H1 (cell line): ENCODE results near the gene PLGRKT. TPM values are rescaled to one million over a fixed set of nuclear protein-coding genes. Genes with fewer than 3 reads are reported as not detected.
"Not testable (repeated sequence)": the region's sequence is repeated elsewhere in the genome, so short reads cannot be mapped to it uniquely, and the experiment has no call there.

ENCODE experiments used
- CTCF ChIA-PET: fragments of 300-600 bp; sonication (Branson Sonifier 250); formaldehyde crosslinking; loops from one replicate; lab custom pipeline; 2021; ENCODE audit not compliant: partially characterized antibody; lab: Charles Lee
- POLR2A ChIA-PET: fragments of 300-600 bp; sonication (Branson Sonifier 250); formaldehyde crosslinking; loops from one replicate; lab custom pipeline; 2021; ENCODE audit warnings: inconsistent platforms; ENCODE audit not compliant: partially characterized antibody; lab: Charles Lee
- DNase-seq, 2 experiments: peaks; one replicate each; pipeline versions ENCODE4 v3.0.0 to v3.0.0-alpha.2; 2010 to 2022; ENCODE audit warnings: low spot score in 2 of 2, low read depth in 1 of 2, mixed read lengths in 1 of 2
- FAIRE-seq: peaks from 2 replicates; lab custom pipeline; 2011; peaks lifted over from hg19 to GRCh38; lab: Jason Lieb, UNC
- H2AFZ ChIP-seq: 2 replicates; pipeline ENCODE4 v1.8.1; 2012; ENCODE audit warnings: low read length, inconsistent platforms
- H2AK5ac ChIP-seq: 2 replicates; pipeline ENCODE4 v1.6.1; 2013; ENCODE audit warnings: low read depth, low read length
- H2BK120ac ChIP-seq: replicated peaks from 2 replicates; pipeline ENCODE3; 2013; ENCODE audit warnings: low read depth, low read length, inconsistent platforms
- H2BK12ac ChIP-seq: 2 replicates; pipeline ENCODE4 v1.6.1; 2013; ENCODE audit warnings: low read depth, low read length
- H2BK15ac ChIP-seq: 2 replicates; pipeline ENCODE4 v1.6.1; 2013; ENCODE audit warnings: low read length
- H2BK20ac ChIP-seq: 2 replicates; pipeline ENCODE4 v1.6.1; 2013; ENCODE audit warnings: low read length
- H2BK5ac ChIP-seq: 2 replicates; pipeline ENCODE4 v1.6.1; 2013; ENCODE audit warnings: low read depth, low read length
- H3K14ac ChIP-seq: 2 replicates; pipeline ENCODE4 v1.6.1; 2013; ENCODE audit warnings: inconsistent platforms; ENCODE audit not compliant: insufficient read length
- H3K18ac ChIP-seq: 2 replicates; pipeline ENCODE4 v1.6.1; 2013; ENCODE audit warnings: low read length; ENCODE audit errors: extremely low read depth
- H3K23ac ChIP-seq: 2 replicates; pipeline ENCODE4 v1.6.1; 2013; ENCODE audit warnings: inconsistent platforms; ENCODE audit not compliant: insufficient read length
- H3K23me2 ChIP-seq: 2 replicates; pipeline ENCODE4 v1.6.1; 2013; ENCODE audit warnings: low read depth, low read length
- H3K27ac ChIP-seq: 2 replicates; pipeline ENCODE4 v1.6.1; 2011; ENCODE audit warnings: low read depth, low read length, inconsistent platforms
- H3K27me3 ChIP-seq, 4 experiments: replicated peaks in 1 of 4; 1 replicate in 1 of 4; 2 replicates in 3 of 4; pipeline versions ENCODE4 v1.6.1 to v1.8.1; 2011 to 2013; ENCODE audit warnings: low read length in 3 of 4, mild to moderate bottlenecking in 3 of 4, inconsistent platforms in 2 of 4, mixed read lengths in 2 of 4, moderate library complexity in 1 of 4; ENCODE audit not compliant: control insufficient read depth in 3 of 4, insufficient read depth in 3 of 4; ENCODE audit errors: extremely low read depth in 1 of 4
- H3K36me3 ChIP-seq, 4 experiments: 2 replicates each; pipeline versions ENCODE4 v1.6.1 to v1.8.1; 2011 to 2013; ENCODE audit warnings: mild to moderate bottlenecking in 4 of 4, low read length in 3 of 4, moderate library complexity in 2 of 4, control low read depth in 1 of 4, inconsistent platforms in 1 of 4; ENCODE audit not compliant: insufficient read depth in 4 of 4, control insufficient read depth in 2 of 4
- H3K4ac ChIP-seq: replicated peaks from 2 replicates; pipeline ENCODE3; 2013; ENCODE audit warnings: low read length, low read depth, mixed read lengths, inconsistent platforms; ENCODE audit not compliant: insufficient read length
- H3K4me1 ChIP-seq, 4 experiments: replicated peaks in 1 of 4; 1 replicate in 1 of 4; 2 replicates in 3 of 4; pipeline versions ENCODE4 v1.6.1 to v1.8.1; 2011 to 2013; ENCODE audit warnings: low read length in 3 of 4, inconsistent platforms in 2 of 4, mixed read lengths in 1 of 4; ENCODE audit not compliant: insufficient read depth in 4 of 4, control insufficient read depth in 3 of 4
- H3K4me2 ChIP-seq, 2 experiments: 2 replicates each; pipeline versions ENCODE4 v1.6.1 to v1.8.1; 2011 to 2013; ENCODE audit warnings: low read depth in 2 of 2, low read length in 2 of 2, control low read depth in 1 of 2, inconsistent platforms in 1 of 2, mild to moderate bottlenecking in 1 of 2; ENCODE audit not compliant: insufficient read depth in 1 of 2
- H3K4me3 ChIP-seq, 4 experiments: fragments of 200-600, 300-600 bp in 1 of 4; sonication (generic), shearing (Covaris generic), sonication (Bioruptor Twin) in 1 of 4; 2 replicates each; pipeline versions ENCODE4 v1.5.1 to v1.8.1; 2011 to 2016; ENCODE audit warnings: low read length in 4 of 4, low read depth in 3 of 4, control low read depth in 2 of 4, inconsistent platforms in 2 of 4, mild to moderate bottlenecking in 2 of 4, mixed read lengths in 1 of 4, moderate library complexity in 1 of 4; ENCODE audit not compliant: insufficient read depth in 2 of 4; ENCODE audit errors: extremely low read depth in 1 of 4
- H3K56ac ChIP-seq: replicated peaks from 2 replicates; pipeline ENCODE3; 2013; ENCODE audit warnings: low read depth, mild to moderate bottlenecking, mixed read lengths, low read length, inconsistent platforms; ENCODE audit not compliant: insufficient read length
- H3K79me1 ChIP-seq: 2 replicates; pipeline ENCODE4 v1.6.1; 2013; ENCODE audit warnings: low read depth, low read length, control low read depth
- H3K79me2 ChIP-seq, 2 experiments: 2 replicates each; pipeline versions ENCODE4 v1.6.1 to v1.8.1; 2012 to 2013; ENCODE audit warnings: low read length in 2 of 2, mild to moderate bottlenecking in 2 of 2, inconsistent platforms in 1 of 2; ENCODE audit not compliant: insufficient read depth in 2 of 2, control insufficient read depth in 1 of 2
- H3K9ac ChIP-seq, 4 experiments: replicated peaks in 1 of 4; 1 replicate in 1 of 4; 2 replicates in 3 of 4; pipeline versions ENCODE4 v1.6.1 to v1.8.1; 2011 to 2013; ENCODE audit warnings: low read depth in 3 of 4, low read length in 3 of 4, control low read depth in 2 of 4, mild to moderate bottlenecking in 2 of 4, moderate library complexity in 2 of 4, inconsistent platforms in 1 of 4; ENCODE audit errors: extremely low read depth in 1 of 4
- H3K9me3 ChIP-seq, 2 experiments: 2 replicates each; pipeline versions ENCODE4 v1.6.1 to v1.8.1; 2012 to 2013; ENCODE audit warnings: mild to moderate bottlenecking in 2 of 2, moderate library complexity in 2 of 2, control low read depth in 1 of 2, inconsistent platforms in 1 of 2, low read depth in 1 of 2, low read length in 1 of 2, mixed read lengths in 1 of 2; ENCODE audit not compliant: insufficient read depth in 2 of 2
- H4K20me1 ChIP-seq, 2 experiments: replicated peaks in 1 of 2; 2 replicates each; pipeline versions ENCODE3 to v1.8.1; 2011 to 2013; ENCODE audit warnings: inconsistent platforms in 2 of 2, low read length in 2 of 2, mild to moderate bottlenecking in 1 of 2; ENCODE audit not compliant: insufficient read depth in 2 of 2, control insufficient read depth in 1 of 2
- H4K5ac ChIP-seq: 2 replicates; pipeline ENCODE4 v1.6.1; 2013; ENCODE audit warnings: low read length, low read depth, mixed read lengths, inconsistent platforms; ENCODE audit not compliant: insufficient read length
- H4K8ac ChIP-seq: 2 replicates; pipeline ENCODE4 v1.8.0; 2013; ENCODE audit warnings: mild to moderate bottlenecking, moderate library complexity, low read length, inconsistent platforms; ENCODE audit not compliant: insufficient read depth; ENCODE audit errors: extremely low read depth
- H4K91ac ChIP-seq: replicated peaks from 2 replicates; pipeline ENCODE3; 2013; ENCODE audit warnings: low read length, mixed read lengths, inconsistent platforms; ENCODE audit not compliant: insufficient read length
- WGBS, 2 experiments: shearing (Covaris generic) in 1 of 2; methylation state at CpG; one replicate each; pipeline versions ENCODE4 v1.1.6 to v1.1.7; 2013 to 2015; ENCODE audit warnings: low lambda C conversion rate in 2 of 2, mixed read lengths in 2 of 2, inconsistent platforms in 1 of 2, low coverage in 1 of 2, missing lambda C conversion rate in 1 of 2; ENCODE audit not compliant: insufficient replicate concordance in 2 of 2, insufficient coverage in 1 of 2, insufficient read length in 1 of 2; ENCODE audit errors: extremely low coverage in 1 of 2, missing lambda C conversion rate in 1 of 2; 5-methylcytosine and 5-hydroxymethylcytosine counted together
- polyA plus RNA-seq, 7 experiments: library from polyadenylated mRNA; depleted of rRNA in 3 of 7; stranded (reverse) in 5 of 7; unstranded in 2 of 7; fragments of >200 nt in 5 of 7; fragments of 200-250 nt in 2 of 7; gene quantifications; 1 replicate in 5 of 7; 2 replicates in 1 of 7; 4 replicates in 1 of 7; pipeline versions ENCODE4 v1.2.1 to v1.2.3, GENCODE V29; 2011 to 2013; ENCODE audit warnings: missing spikeins in 2 of 7, mixed read lengths in 2 of 7
- total RNA-seq: library from RNA; stranded (reverse); fragmentation: NEBNext Ultra II Directional; extraction: Animal tissue kit (Norgen Biotek cat#: 25700); gene quantifications from 2 replicates; pipeline ENCODE4 v1.2.1, GENCODE V29; 2021

The PLGRKT gene
- total and polyA plus RNA-seq, 2 of the 8 experiments (the other 6 are each of a cell fraction or from before 2014, with no cell fraction given), result 5.4 to 15.7 TPM

GRCh38 chr9:5393976-5394375 lies 43.7 kb downstream of the PLGRKT start:
- H3K27ac ChIP-seq, H3K9me3 ChIP-seq, H3K23ac ChIP-seq, H4K20me1 ChIP-seq, DNase-seq, H3K14ac ChIP-seq, H3K23me2 ChIP-seq, H2BK20ac ChIP-seq, POLR2A ChIA-PET, H2BK15ac ChIP-seq, H3K56ac ChIP-seq, H3K4ac ChIP-seq, H2AFZ ChIP-seq, H4K8ac ChIP-seq, H4K5ac ChIP-seq, H3K79me2 ChIP-seq, H2BK5ac ChIP-seq, H3K79me1 ChIP-seq, H3K9ac ChIP-seq, H3K36me3 ChIP-seq, H3K4me3 ChIP-seq, H3K4me2 ChIP-seq, H2BK12ac ChIP-seq, H3K18ac ChIP-seq, H3K27me3 ChIP-seq, FAIRE-seq, H3K4me1 ChIP-seq, H4K91ac ChIP-seq, H2BK120ac ChIP-seq, H2AK5ac ChIP-seq: not testable (repeated sequence)
- CTCF ChIA-PET, result interaction anchor here (0.9 kb wide), 1 partner anchor 206 kb away, joined by 3 read pairs; no protein-coding TSS in a partner anchor
- WGBS, 2 experiments, result 62% methylated on average over 2 of the region's 2 CpGs; no CpG with 5 or more reads in 1 of the 2 experiments
